ENCODE data around the gene SDF4.

SDF4 gene, protein sequence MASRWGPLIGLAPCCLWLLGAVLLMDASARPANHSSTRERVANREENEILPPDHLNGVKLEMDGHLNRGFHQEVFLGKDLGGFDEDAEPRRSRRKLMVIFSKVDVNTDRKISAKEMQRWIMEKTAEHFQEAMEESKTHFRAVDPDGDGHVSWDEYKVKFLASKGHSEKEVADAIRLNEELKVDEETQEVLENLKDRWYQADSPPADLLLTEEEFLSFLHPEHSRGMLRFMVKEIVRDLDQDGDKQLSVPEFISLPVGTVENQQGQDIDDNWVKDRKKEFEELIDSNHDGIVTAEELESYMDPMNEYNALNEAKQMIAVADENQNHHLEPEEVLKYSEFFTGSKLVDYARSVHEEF

DNA sequence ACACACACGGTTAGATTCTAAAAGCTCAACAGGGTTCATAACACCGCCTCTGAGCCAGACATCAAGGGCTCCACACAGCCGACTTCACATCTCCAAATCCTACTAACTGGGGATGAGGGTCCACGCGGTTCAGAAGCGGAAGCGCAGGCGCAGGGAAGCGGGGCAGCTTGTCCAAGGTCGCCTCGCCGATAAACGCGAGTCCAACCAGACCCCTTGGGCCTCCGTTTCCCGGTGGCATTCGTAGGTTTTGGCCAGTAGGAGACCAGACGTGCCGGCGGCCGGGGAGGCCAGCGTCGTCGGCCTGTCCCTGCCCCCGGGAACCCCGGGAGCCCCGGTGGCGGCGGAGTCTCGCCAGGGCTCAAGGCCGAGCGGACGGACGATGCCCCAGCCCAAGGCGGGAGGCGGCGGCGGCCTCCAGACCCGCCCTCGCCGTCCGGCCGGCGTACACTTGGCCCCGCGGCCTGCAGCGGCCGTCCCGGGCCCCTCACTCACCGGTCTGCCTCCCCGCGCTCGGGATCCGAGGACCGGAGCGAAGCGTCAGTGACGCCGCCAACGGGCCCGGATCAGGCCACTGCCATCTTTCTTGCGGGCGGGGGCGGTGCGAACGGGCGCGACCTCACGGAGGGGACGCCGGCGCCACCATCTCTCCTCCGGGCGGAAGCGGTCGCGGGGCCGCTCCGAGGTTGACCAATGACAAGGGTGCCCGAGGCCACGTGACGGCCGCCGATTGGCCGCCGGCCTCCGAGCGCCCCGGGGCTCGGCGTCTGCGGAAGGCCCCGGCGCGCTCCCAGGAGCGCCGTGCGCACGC lies at the start of gene SDF4:
Gene SDF4 (minus strand): TSS at position 602 of the 808 bp plus-strand sequence. CDS start 3,229 bp downstream, outside the sequence.
- Histone ChIP-seq H3K9me3 (ENCODE audit: control insufficient read depth in 1 of 2, low read length in 2 of 2) (no peaks in the 10 kb centered on the region), H3K9ac (ENCODE audit: low read depth in 1 of 2, low read length in 2 of 2) (peak within 1 kb of the TSS; percentile 79 to 88), H3K4me1 (ENCODE audit: control insufficient read depth in 1 of 2, insufficient read depth in 2 of 2, low read length in 2 of 2) (peaks cover 18 to 27% of the 10 kb centered on the region in 2 donors), H3K27ac (ENCODE audit: low read depth, low read length) (peak within 1 kb of the TSS; percentile 50), H3K27me3 (ENCODE audit: control insufficient read depth in 1 of 2, insufficient read depth in 2 of 2, low read length in 2 of 2) (peaks cover 0 to 3% of the 10 kb centered on the region in 2 donors), H3K36me3 (ENCODE audit: control insufficient read depth in 1 of 2, insufficient read depth in 2 of 2, low read length in 2 of 2) (peaks cover 9 to 33% of the 10 kb centered on the region in 2 donors), H3K4me3 (ENCODE audit: low read depth in 1 of 2, low read length in 2 of 2) (peak within 1 kb of the TSS; percentile 73 to 99)

DNA sequence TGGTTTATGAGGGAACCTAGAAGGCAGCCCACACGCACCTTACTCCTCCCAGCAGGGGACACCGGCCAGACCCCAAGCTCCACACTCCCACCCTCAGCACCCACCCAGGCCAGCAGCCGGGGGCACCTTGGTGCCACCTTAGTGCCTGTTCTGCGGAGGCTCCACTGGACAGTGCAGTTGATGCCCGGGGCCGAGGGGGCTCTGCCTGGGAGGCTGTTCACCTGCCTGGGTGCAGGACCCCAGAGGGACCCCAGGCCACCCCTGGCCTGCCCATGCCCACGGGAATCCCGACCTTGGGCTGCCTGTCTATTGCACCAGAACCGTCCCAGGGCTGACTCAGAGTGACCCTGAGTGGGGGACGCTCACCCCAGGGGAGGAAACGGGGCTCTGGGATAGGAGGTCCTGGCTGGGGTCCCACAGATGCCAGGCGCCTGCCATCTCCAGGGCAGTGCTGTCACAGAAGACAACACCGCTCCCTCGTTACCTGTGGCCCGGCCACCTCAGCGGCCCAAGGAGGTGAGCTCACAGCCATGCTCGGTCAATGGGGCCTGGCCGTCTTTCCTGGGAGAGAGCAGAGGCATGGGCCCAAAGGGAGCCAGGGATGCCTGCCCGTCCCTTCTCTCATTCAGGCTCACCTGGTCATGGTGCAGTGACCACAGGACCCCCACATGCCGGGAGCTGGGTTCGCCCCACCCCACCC lies 49.1 kb upstream of the SDF4 start:
- Histone ChIP-seq H3K27me3 (ENCODE audit: control insufficient read depth in 1 of 2, insufficient read depth in 2 of 2, low read length in 2 of 2) (peaks cover 0 to 9% of the 10 kb centered on the region in 2 donors), H3K9ac (ENCODE audit: low read depth in 1 of 2, low read length in 2 of 2) (peak overlapping the region in 1 of 2 donors; percentile 36), H3K36me3 (ENCODE audit: control insufficient read depth in 1 of 2, insufficient read depth in 2 of 2, low read length in 2 of 2) (no peaks in the 10 kb centered on the region), H3K4me3 (ENCODE audit: low read depth in 1 of 2, low read length in 2 of 2) (peak overlapping the region; percentile 24 to 36), H3K27ac (ENCODE audit: low read depth, low read length) (no peak overlapping the region), H3K9me3 (ENCODE audit: control insufficient read depth in 1 of 2, low read length in 2 of 2) (no peaks in the 10 kb centered on the region), H3K4me1 (ENCODE audit: control insufficient read depth in 1 of 2, insufficient read depth in 2 of 2, low read length in 2 of 2) (peaks cover 25 to 26% of the 10 kb centered on the region in 2 donors)

DNA sequence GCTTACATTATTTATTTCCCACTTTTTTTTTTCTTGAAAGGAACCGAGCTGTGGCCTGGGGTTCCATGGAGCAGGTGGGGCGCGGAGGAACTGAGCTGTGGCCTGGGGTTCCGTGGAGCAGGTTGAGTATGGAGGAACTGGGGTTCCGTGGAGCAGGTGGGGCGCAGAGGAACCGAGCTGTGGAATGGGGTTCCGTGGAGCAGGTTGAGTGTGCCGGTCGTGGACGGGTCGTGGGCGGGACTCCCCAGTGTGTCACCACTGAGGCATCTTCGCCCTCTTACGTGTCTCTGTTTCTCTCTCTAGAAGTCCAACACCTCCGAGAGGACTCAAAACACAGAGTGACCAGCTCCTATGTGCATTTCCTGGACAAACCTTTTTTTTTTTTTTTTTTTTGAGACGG lies 47.2 kb upstream of the SDF4 start:
- Histone ChIP-seq H3K27ac (ENCODE audit: low read depth, low read length) (no peak overlapping the region), H3K9me3 (ENCODE audit: control insufficient read depth in 1 of 2, low read length in 2 of 2) (no peaks in the 10 kb centered on the region), H3K4me3 (ENCODE audit: low read depth in 1 of 2, low read length in 2 of 2) (no peak overlapping the region), H3K36me3 (ENCODE audit: control insufficient read depth in 1 of 2, insufficient read depth in 2 of 2, low read length in 2 of 2) (no peaks in the 10 kb centered on the region), H3K4me1 (ENCODE audit: control insufficient read depth in 1 of 2, insufficient read depth in 2 of 2, low read length in 2 of 2) (peaks cover 24 to 30% of the 10 kb centered on the region in 2 donors), H3K27me3 (ENCODE audit: control insufficient read depth in 1 of 2, insufficient read depth in 2 of 2, low read length in 2 of 2) (no peaks in the 10 kb centered on the region), H3K9ac (ENCODE audit: low read depth in 1 of 2, low read length in 2 of 2) (no peak overlapping the region)

- no peak overlapping the region for H3K27ac ChIP-seq (ENCODE audit: low read depth, low read length)
- no peaks in the 10 kb centered on the region for H3K27me3 ChIP-seq (ENCODE audit: control insufficient read depth in 1 of 2, insufficient read depth in 2 of 2, low read length in 2 of 2)
- H3K9me3 ChIP-seq (ENCODE audit: control insufficient read depth in 1 of 2, low read length in 2 of 2), result no peaks in the 10 kb centered on the region
- no peak overlapping the region for H3K9ac ChIP-seq (ENCODE audit: low read depth in 1 of 2, low read length in 2 of 2)
- H3K4me1 ChIP-seq (ENCODE audit: control insufficient read depth in 1 of 2, insufficient read depth in 2 of 2, low read length in 2 of 2), result peaks cover 24 to 28% of the 10 kb centered on the region in 2 donors
- H3K4me3 ChIP-seq (ENCODE audit: low read depth in 1 of 2, low read length in 2 of 2), result no peak overlapping the region
- no peaks in the 10 kb centered on the region for H3K36me3 ChIP-seq (ENCODE audit: control insufficient read depth in 1 of 2, insufficient read depth in 2 of 2, low read length in 2 of 2)
These were observed 46.8 kb upstream of the SDF4 start for GRCh38 chr1:1278620-1279019.

DNA sequence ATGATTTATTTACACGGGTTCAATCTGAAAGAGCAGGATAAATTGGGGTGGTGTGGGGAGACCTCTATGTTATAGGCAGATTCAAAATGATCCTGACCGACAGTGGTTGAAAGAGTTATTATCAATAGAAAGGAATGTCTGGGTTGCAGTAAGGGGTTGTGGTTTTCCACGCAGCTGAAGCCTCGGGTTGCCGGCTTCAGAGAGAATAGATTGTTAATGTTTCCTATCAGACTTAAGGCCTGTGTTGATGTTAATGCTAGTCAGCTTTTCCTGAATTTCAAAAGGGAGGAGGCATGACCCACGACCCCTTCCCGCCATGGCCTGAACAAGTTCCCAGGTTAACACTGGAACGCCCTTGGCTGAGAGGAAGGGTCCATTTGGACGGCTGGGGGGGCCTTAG lies 44.0 kb upstream of the SDF4 start:
- H3K27me3 ChIP-seq (ENCODE audit: control insufficient read depth in 1 of 2, insufficient read depth in 2 of 2, low read length in 2 of 2), result no peaks in the 10 kb centered on the region
- peaks cover 2 to 6% of the 10 kb centered on the region in 2 donors for H3K36me3 ChIP-seq (ENCODE audit: control insufficient read depth in 1 of 2, insufficient read depth in 2 of 2, low read length in 2 of 2)
- no peak overlapping the region for H3K27ac ChIP-seq (ENCODE audit: low read depth, low read length)
- no peaks in the 10 kb centered on the region for H3K9me3 ChIP-seq (ENCODE audit: control insufficient read depth in 1 of 2, low read length in 2 of 2)
- H3K4me1 ChIP-seq (ENCODE audit: control insufficient read depth in 1 of 2, insufficient read depth in 2 of 2, low read length in 2 of 2), result peaks cover 29 to 31% of the 10 kb centered on the region in 2 donors
- H3K9ac ChIP-seq (ENCODE audit: low read depth in 1 of 2, low read length in 2 of 2), result no peak overlapping the region
- H3K4me3 ChIP-seq (ENCODE audit: low read depth in 1 of 2, low read length in 2 of 2), result no peak overlapping the region

DNA sequence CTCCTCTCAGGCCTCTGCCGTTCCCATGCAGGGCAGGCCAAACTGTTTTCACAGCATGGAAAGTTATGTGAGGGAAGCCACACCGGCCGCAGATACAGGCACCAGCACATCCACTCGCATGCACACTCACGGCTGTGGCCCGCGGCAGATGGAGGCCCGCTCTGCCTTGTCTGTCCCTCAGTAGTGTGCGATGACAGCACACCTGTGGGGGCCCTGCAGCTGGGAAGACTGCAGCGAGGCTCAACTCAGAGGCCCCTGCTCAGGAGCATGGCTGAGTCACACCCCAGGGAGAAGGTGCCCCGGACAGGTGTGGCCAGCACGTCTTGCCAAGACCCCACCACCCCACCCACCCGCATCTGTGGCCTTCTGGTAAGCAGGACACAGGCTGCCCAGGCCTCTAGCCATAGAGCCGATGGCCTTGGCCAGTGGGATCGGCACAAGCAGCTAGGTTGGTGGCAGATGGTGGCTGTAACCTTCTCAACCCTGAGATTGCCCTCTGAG lies 43.2 kb upstream of the SDF4 start:
- no peak overlapping the region for H3K27ac ChIP-seq (ENCODE audit: low read depth, low read length)
- H3K4me3 ChIP-seq (ENCODE audit: low read depth in 1 of 2, low read length in 2 of 2), result peak overlapping the region in 1 of 2 donors; percentile 73
- H3K4me1 ChIP-seq (ENCODE audit: control insufficient read depth in 1 of 2, insufficient read depth in 2 of 2, low read length in 2 of 2), result peaks cover 33 to 40% of the 10 kb centered on the region in 2 donors
- H3K9ac ChIP-seq (ENCODE audit: low read depth in 1 of 2, low read length in 2 of 2), result peak overlapping the region in 1 of 2 donors; percentile 38
- H3K36me3 ChIP-seq (ENCODE audit: control insufficient read depth in 1 of 2, insufficient read depth in 2 of 2, low read length in 2 of 2), result peaks cover 2 to 6% of the 10 kb centered on the region in 2 donors
- H3K27me3 ChIP-seq (ENCODE audit: control insufficient read depth in 1 of 2, insufficient read depth in 2 of 2, low read length in 2 of 2), result no peaks in the 10 kb centered on the region
- no peaks in the 10 kb centered on the region for H3K9me3 ChIP-seq (ENCODE audit: control insufficient read depth in 1 of 2, low read length in 2 of 2)

DNA sequence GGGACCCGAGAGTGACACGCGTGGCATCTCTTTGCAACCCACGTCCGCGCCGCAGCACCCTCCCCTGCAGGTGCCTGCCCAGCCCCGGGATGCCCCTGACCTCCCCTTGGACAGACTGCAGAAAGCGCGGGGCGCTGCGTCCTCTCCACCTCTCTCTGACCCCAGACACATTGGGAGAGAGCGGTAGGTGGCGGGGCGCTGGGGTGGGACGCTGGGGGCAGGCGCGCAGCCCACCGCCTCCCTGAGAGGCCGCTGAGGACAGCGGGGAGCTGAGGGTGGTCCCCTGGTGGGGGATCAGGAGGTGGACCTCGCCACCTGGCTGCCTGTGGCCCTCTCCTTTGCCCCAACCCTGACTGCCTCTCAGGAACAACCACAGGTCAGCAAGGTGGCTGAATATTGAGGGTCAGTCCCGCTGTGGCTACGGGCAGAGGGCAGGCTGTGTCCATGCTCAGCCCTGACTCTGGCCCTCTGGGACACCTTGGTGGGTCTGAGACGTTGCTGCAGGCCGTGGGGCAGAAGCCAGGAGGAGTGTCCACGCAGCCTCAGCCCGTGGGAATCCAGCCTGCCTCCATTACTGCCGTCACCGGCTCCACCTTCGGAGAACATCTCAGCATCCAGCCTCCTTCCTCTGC lies 42.6 kb upstream of the SDF4 start:
- Histone ChIP-seq H3K27me3 (ENCODE audit: control insufficient read depth in 1 of 2, insufficient read depth in 2 of 2, low read length in 2 of 2) (no peaks in the 10 kb centered on the region), H3K36me3 (ENCODE audit: control insufficient read depth in 1 of 2, insufficient read depth in 2 of 2, low read length in 2 of 2) (peaks cover 2 to 6% of the 10 kb centered on the region in 2 donors), H3K4me3 (ENCODE audit: low read depth in 1 of 2, low read length in 2 of 2) (peak overlapping the region; percentile 66 to 73), H3K4me1 (ENCODE audit: control insufficient read depth in 1 of 2, insufficient read depth in 2 of 2, low read length in 2 of 2) (peaks cover 33 to 42% of the 10 kb centered on the region in 2 donors), H3K9ac (ENCODE audit: low read depth in 1 of 2, low read length in 2 of 2) (peak overlapping the region; percentile 43 to 54), H3K27ac (ENCODE audit: low read depth, low read length) (peak overlapping the region; percentile 6), H3K9me3 (ENCODE audit: control insufficient read depth in 1 of 2, low read length in 2 of 2) (no peaks in the 10 kb centered on the region)

DNA sequence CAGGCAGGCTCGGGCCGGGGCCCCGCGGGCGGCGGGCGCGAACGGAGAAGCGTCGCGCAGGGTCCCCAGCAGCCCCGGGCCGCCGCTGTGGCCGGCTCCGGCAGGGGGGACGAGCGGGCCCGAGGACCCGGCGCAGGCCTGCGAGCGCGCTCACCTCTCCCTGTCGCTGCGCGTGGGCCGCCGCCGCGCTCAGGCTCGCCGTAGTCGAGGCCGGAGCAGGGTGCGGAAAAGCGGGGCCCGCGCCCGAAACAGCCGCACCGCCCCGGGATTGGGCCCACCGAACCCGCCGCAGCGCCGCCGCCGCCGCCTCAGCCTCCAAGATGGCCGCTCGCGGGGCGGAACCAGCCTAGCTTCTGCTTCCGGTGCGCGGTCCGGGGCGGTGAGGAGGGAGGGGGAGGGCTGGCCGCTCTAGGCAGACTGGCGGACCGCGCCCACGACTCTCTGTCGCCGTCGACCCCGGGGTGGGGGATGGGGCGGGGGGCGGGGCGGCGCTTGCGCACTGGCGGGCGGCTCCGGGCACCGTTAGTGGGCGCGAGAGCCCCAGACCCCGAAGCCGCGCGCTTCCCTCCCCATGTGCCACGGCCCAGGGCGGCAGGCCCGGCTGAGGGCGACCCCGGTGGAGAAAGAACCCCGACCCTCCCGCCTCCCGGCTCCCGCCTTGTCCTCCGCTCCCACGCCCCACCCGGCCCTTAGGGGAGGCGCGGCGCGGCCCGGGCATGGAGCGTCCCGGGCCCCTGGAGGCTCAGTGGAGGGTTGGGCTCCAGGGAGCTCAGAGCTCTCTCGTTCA lies 41.9 kb upstream of the SDF4 start, which contains the start of gene UBE2J2:
Gene UBE2J2 (minus strand): TSS at position 343 of the 787 bp plus-strand sequence. CDS start 5,862 bp downstream, outside the sequence.
- Histone ChIP-seq H3K9me3 (ENCODE audit: control insufficient read depth in 1 of 2, low read length in 2 of 2) (no peaks in the 10 kb centered on the region), H3K4me1 (ENCODE audit: control insufficient read depth in 1 of 2, insufficient read depth in 2 of 2, low read length in 2 of 2) (peaks cover 31 to 39% of the 10 kb centered on the region in 2 donors), H3K9ac (ENCODE audit: low read depth in 1 of 2, low read length in 2 of 2) (peak within 1 kb of the TSS; percentile 90 to 92)

GRCh38 chr1:1273209-1273511 lies 41.4 kb upstream of the SDF4 start:
- H3K9ac ChIP-seq (ENCODE audit: low read depth in 1 of 2, low read length in 2 of 2), result peak overlapping the region; percentile 90 to 92
- H3K9me3 ChIP-seq (ENCODE audit: control insufficient read depth in 1 of 2, low read length in 2 of 2), result no peaks in the 10 kb centered on the region
- no peaks in the 10 kb centered on the region for H3K27me3 ChIP-seq (ENCODE audit: control insufficient read depth in 1 of 2, insufficient read depth in 2 of 2, low read length in 2 of 2)
- peaks cover 6 to 7% of the 10 kb centered on the region in 2 donors for H3K36me3 ChIP-seq (ENCODE audit: control insufficient read depth in 1 of 2, insufficient read depth in 2 of 2, low read length in 2 of 2)
- H3K4me3 ChIP-seq (ENCODE audit: low read depth in 1 of 2, low read length in 2 of 2), result peak overlapping the region; percentile 82 to 93
- H3K4me1 ChIP-seq (ENCODE audit: control insufficient read depth in 1 of 2, insufficient read depth in 2 of 2, low read length in 2 of 2), result peaks cover 28 to 39% of the 10 kb centered on the region in 2 donors
- H3K27ac ChIP-seq (ENCODE audit: low read depth, low read length), result peak overlapping the region; percentile 56

More for the DNA sequence above, 41.9 kb upstream of the SDF4 start, which contains the start of gene UBE2J2:
- peak within 1 kb of the TSS; percentile 82 to 93 for H3K4me3 ChIP-seq (ENCODE audit: low read depth in 1 of 2, low read length in 2 of 2)
- peak within 1 kb of the TSS; percentile 56 for H3K27ac ChIP-seq (ENCODE audit: low read depth, low read length)
- no peaks in the 10 kb centered on the region for H3K27me3 ChIP-seq (ENCODE audit: control insufficient read depth in 1 of 2, insufficient read depth in 2 of 2, low read length in 2 of 2)
- peaks cover 2 to 6% of the 10 kb centered on the region in 2 donors for H3K36me3 ChIP-seq (ENCODE audit: control insufficient read depth in 1 of 2, insufficient read depth in 2 of 2, low read length in 2 of 2)

Measured in duodenal mucosa (tissue), 2 donors.